OCI-LY3 (cell line): Measurements from ENCODE around the gene WHRN.

Experiments
- CTCF ChIP-seq: fragments of 200-600, 300-600 bp; sonication (generic); IDR thresholded peaks from 2 replicates; pipeline ENCODE4 v1.5.1; 2014; ENCODE audit warnings: antibody characterized with exemption, low read length, low read depth
- EZH2phosphoT487 ChIP-seq: fragments of 200-600 bp; shearing (Covaris generic); IDR thresholded peaks from 2 replicates; pipeline ENCODE4 v1.6.1; 2018; ENCODE audit warnings: antibody characterized with exemption, mixed run types, low read depth

- TF ChIP-seq CTCF (no peak), EZH2phosphoT487 (no peak)
Measured at GRCh38 chr9:114470581-114470980, 34.7 kb downstream of the WHRN start.
